H1 (cell line): ENCODE measurements around the gene GALNT9. TPM values are rescaled to one million over a fixed set of nuclear protein-coding genes. Genes with fewer than 3 reads are reported as not detected.

Experiments
- CTCF ChIA-PET: fragments of 300-600 bp; sonication (Branson Sonifier 250); formaldehyde crosslinking; loops from one replicate; lab custom pipeline; 2021; ENCODE audit not compliant: partially characterized antibody; lab: Charles Lee
- POLR2A ChIA-PET: fragments of 300-600 bp; sonication (Branson Sonifier 250); formaldehyde crosslinking; loops from one replicate; lab custom pipeline; 2021; ENCODE audit warnings: inconsistent platforms; ENCODE audit not compliant: partially characterized antibody; lab: Charles Lee
- DNase-seq, 2 experiments: peaks; one replicate each; pipeline versions ENCODE4 v3.0.0 to v3.0.0-alpha.2; 2010 to 2022; ENCODE audit warnings: low spot score in 2 of 2, low read depth in 1 of 2, mixed read lengths in 1 of 2
- FAIRE-seq: peaks from 2 replicates; lab custom pipeline; 2011; peaks lifted over from hg19 to GRCh38; lab: Jason Lieb, UNC
- H2AFZ ChIP-seq: 2 replicates; pipeline ENCODE4 v1.8.1; 2012; ENCODE audit warnings: low read length, inconsistent platforms
- H2AK5ac ChIP-seq: 2 replicates; pipeline ENCODE4 v1.6.1; 2013; ENCODE audit warnings: low read depth, low read length
- H2BK120ac ChIP-seq: replicated peaks from 2 replicates; pipeline ENCODE3; 2013; ENCODE audit warnings: low read depth, low read length, inconsistent platforms
- H2BK12ac ChIP-seq: 2 replicates; pipeline ENCODE4 v1.6.1; 2013; ENCODE audit warnings: low read depth, low read length
- H2BK15ac ChIP-seq: 2 replicates; pipeline ENCODE4 v1.6.1; 2013; ENCODE audit warnings: low read length
- H2BK20ac ChIP-seq: 2 replicates; pipeline ENCODE4 v1.6.1; 2013; ENCODE audit warnings: low read length
- H2BK5ac ChIP-seq: 2 replicates; pipeline ENCODE4 v1.6.1; 2013; ENCODE audit warnings: low read depth, low read length
- H3K14ac ChIP-seq: 2 replicates; pipeline ENCODE4 v1.6.1; 2013; ENCODE audit warnings: inconsistent platforms; ENCODE audit not compliant: insufficient read length
- H3K18ac ChIP-seq: 2 replicates; pipeline ENCODE4 v1.6.1; 2013; ENCODE audit warnings: low read length; ENCODE audit errors: extremely low read depth
- H3K23ac ChIP-seq: 2 replicates; pipeline ENCODE4 v1.6.1; 2013; ENCODE audit warnings: inconsistent platforms; ENCODE audit not compliant: insufficient read length
- H3K23me2 ChIP-seq: 2 replicates; pipeline ENCODE4 v1.6.1; 2013; ENCODE audit warnings: low read depth, low read length
- H3K27ac ChIP-seq: 2 replicates; pipeline ENCODE4 v1.6.1; 2011; ENCODE audit warnings: low read depth, low read length, inconsistent platforms
- H3K27me3 ChIP-seq, 4 experiments: replicated peaks in 1 of 4; 1 replicate in 1 of 4; 2 replicates in 3 of 4; pipeline versions ENCODE4 v1.6.1 to v1.8.1; 2011 to 2013; ENCODE audit warnings: low read length in 3 of 4, mild to moderate bottlenecking in 3 of 4, inconsistent platforms in 2 of 4, mixed read lengths in 2 of 4, moderate library complexity in 1 of 4; ENCODE audit not compliant: control insufficient read depth in 3 of 4, insufficient read depth in 3 of 4; ENCODE audit errors: extremely low read depth in 1 of 4
- H3K36me3 ChIP-seq, 4 experiments: 2 replicates each; pipeline versions ENCODE4 v1.6.1 to v1.8.1; 2011 to 2013; ENCODE audit warnings: mild to moderate bottlenecking in 4 of 4, low read length in 3 of 4, moderate library complexity in 2 of 4, control low read depth in 1 of 4, inconsistent platforms in 1 of 4; ENCODE audit not compliant: insufficient read depth in 4 of 4, control insufficient read depth in 2 of 4
- H3K4ac ChIP-seq: replicated peaks from 2 replicates; pipeline ENCODE3; 2013; ENCODE audit warnings: low read length, low read depth, mixed read lengths, inconsistent platforms; ENCODE audit not compliant: insufficient read length
- H3K4me1 ChIP-seq, 4 experiments: replicated peaks in 1 of 4; 1 replicate in 1 of 4; 2 replicates in 3 of 4; pipeline versions ENCODE4 v1.6.1 to v1.8.1; 2011 to 2013; ENCODE audit warnings: low read length in 3 of 4, inconsistent platforms in 2 of 4, mixed read lengths in 1 of 4; ENCODE audit not compliant: insufficient read depth in 4 of 4, control insufficient read depth in 3 of 4
- H3K4me2 ChIP-seq, 2 experiments: 2 replicates each; pipeline versions ENCODE4 v1.6.1 to v1.8.1; 2011 to 2013; ENCODE audit warnings: low read depth in 2 of 2, low read length in 2 of 2, control low read depth in 1 of 2, inconsistent platforms in 1 of 2, mild to moderate bottlenecking in 1 of 2; ENCODE audit not compliant: insufficient read depth in 1 of 2
- H3K4me3 ChIP-seq, 4 experiments: fragments of 200-600, 300-600 bp in 1 of 4; sonication (generic), shearing (Covaris generic), sonication (Bioruptor Twin) in 1 of 4; 2 replicates each; pipeline versions ENCODE4 v1.5.1 to v1.8.1; 2011 to 2016; ENCODE audit warnings: low read length in 4 of 4, low read depth in 3 of 4, control low read depth in 2 of 4, inconsistent platforms in 2 of 4, mild to moderate bottlenecking in 2 of 4, mixed read lengths in 1 of 4, moderate library complexity in 1 of 4; ENCODE audit not compliant: insufficient read depth in 2 of 4; ENCODE audit errors: extremely low read depth in 1 of 4
- H3K56ac ChIP-seq: replicated peaks from 2 replicates; pipeline ENCODE3; 2013; ENCODE audit warnings: low read depth, mild to moderate bottlenecking, mixed read lengths, low read length, inconsistent platforms; ENCODE audit not compliant: insufficient read length
- H3K79me1 ChIP-seq: 2 replicates; pipeline ENCODE4 v1.6.1; 2013; ENCODE audit warnings: low read depth, low read length, control low read depth
- H3K79me2 ChIP-seq, 2 experiments: 2 replicates each; pipeline versions ENCODE4 v1.6.1 to v1.8.1; 2012 to 2013; ENCODE audit warnings: low read length in 2 of 2, mild to moderate bottlenecking in 2 of 2, inconsistent platforms in 1 of 2; ENCODE audit not compliant: insufficient read depth in 2 of 2, control insufficient read depth in 1 of 2
- H3K9ac ChIP-seq, 4 experiments: replicated peaks in 1 of 4; 1 replicate in 1 of 4; 2 replicates in 3 of 4; pipeline versions ENCODE4 v1.6.1 to v1.8.1; 2011 to 2013; ENCODE audit warnings: low read depth in 3 of 4, low read length in 3 of 4, control low read depth in 2 of 4, mild to moderate bottlenecking in 2 of 4, moderate library complexity in 2 of 4, inconsistent platforms in 1 of 4; ENCODE audit errors: extremely low read depth in 1 of 4
- H3K9me3 ChIP-seq, 2 experiments: 2 replicates each; pipeline versions ENCODE4 v1.6.1 to v1.8.1; 2012 to 2013; ENCODE audit warnings: mild to moderate bottlenecking in 2 of 2, moderate library complexity in 2 of 2, control low read depth in 1 of 2, inconsistent platforms in 1 of 2, low read depth in 1 of 2, low read length in 1 of 2, mixed read lengths in 1 of 2; ENCODE audit not compliant: insufficient read depth in 2 of 2
- H4K20me1 ChIP-seq, 2 experiments: replicated peaks in 1 of 2; 2 replicates each; pipeline versions ENCODE3 to v1.8.1; 2011 to 2013; ENCODE audit warnings: inconsistent platforms in 2 of 2, low read length in 2 of 2, mild to moderate bottlenecking in 1 of 2; ENCODE audit not compliant: insufficient read depth in 2 of 2, control insufficient read depth in 1 of 2
- H4K5ac ChIP-seq: 2 replicates; pipeline ENCODE4 v1.6.1; 2013; ENCODE audit warnings: low read length, low read depth, mixed read lengths, inconsistent platforms; ENCODE audit not compliant: insufficient read length
- H4K8ac ChIP-seq: 2 replicates; pipeline ENCODE4 v1.8.0; 2013; ENCODE audit warnings: mild to moderate bottlenecking, moderate library complexity, low read length, inconsistent platforms; ENCODE audit not compliant: insufficient read depth; ENCODE audit errors: extremely low read depth
- H4K91ac ChIP-seq: replicated peaks from 2 replicates; pipeline ENCODE3; 2013; ENCODE audit warnings: low read length, mixed read lengths, inconsistent platforms; ENCODE audit not compliant: insufficient read length
- BACH1 ChIP-seq: IDR thresholded peaks from 2 replicates; pipeline ENCODE4 v1.6.1; 2012; ENCODE audit warnings: low read length, improper control_type of control experiment
- CBX5 ChIP-seq: fragments of 300-800, 300-1000 bp; sonication (generic); IDR thresholded peaks from 2 replicates; pipeline ENCODE4 v1.7.1; 2016; ENCODE audit warnings: antibody characterized with exemption, low read length, low read depth
- CHD2 ChIP-seq: IDR thresholded peaks from 2 replicates; pipeline ENCODE4 v1.6.1; 2012; ENCODE audit warnings: low read length, improper control_type of control experiment
- GTF2F1 ChIP-seq: IDR thresholded peaks from 2 replicates; pipeline ENCODE4 v1.6.1; 2012; ENCODE audit warnings: low read depth, low read length, improper control_type of control experiment, borderline replicate concordance
- JUND ChIP-seq: IDR thresholded peaks from 2 replicates; pipeline ENCODE4 v1.6.1; 2011; ENCODE audit warnings: mild to moderate bottlenecking, improper control_type of control experiment, low read length
- KDM1A ChIP-seq: fragments of 200-600, 300-600 bp; sonication (generic); IDR thresholded peaks from 2 replicates; pipeline ENCODE4 v1.7.1; 2016; ENCODE audit warnings: mild to moderate bottlenecking, low read length, borderline replicate concordance
- NRF1 ChIP-seq: IDR thresholded peaks from 2 replicates; pipeline ENCODE4 v1.6.1; 2011; ENCODE audit warnings: mild to moderate bottlenecking, low read depth, low read length, improper control_type of control experiment
- RXRA ChIP-seq: IDR thresholded peaks from 2 replicates; pipeline ENCODE4 v1.6.1; 2011; ENCODE audit warnings: low read depth, mild to moderate bottlenecking, low read length, moderate library complexity; ENCODE audit not compliant: insufficient read depth
- SAP30 ChIP-seq: fragments of 300-600 bp; sonication (generic); IDR thresholded peaks from 2 replicates; pipeline ENCODE4 v1.7.1; 2012; ENCODE audit warnings: low read length, moderate library complexity, mild to moderate bottlenecking, inconsistent platforms; ENCODE audit not compliant: insufficient read depth, insufficient replicate concordance
- SIRT6 ChIP-seq: IDR thresholded peaks from one replicate; pipeline ENCODE4 v1.7.1; 2012; ENCODE audit warnings: low read length, inconsistent platforms
- TBP ChIP-seq: IDR thresholded peaks from 2 replicates; pipeline ENCODE4 v1.6.1; 2011; ENCODE audit warnings: low read depth, low read length, improper control_type of control experiment
- WGBS, 2 experiments: shearing (Covaris generic) in 1 of 2; methylation state at CpG; one replicate each; pipeline versions ENCODE4 v1.1.6 to v1.1.7; 2013 to 2015; ENCODE audit warnings: low lambda C conversion rate in 2 of 2, mixed read lengths in 2 of 2, inconsistent platforms in 1 of 2, low coverage in 1 of 2, missing lambda C conversion rate in 1 of 2; ENCODE audit not compliant: insufficient replicate concordance in 2 of 2, insufficient coverage in 1 of 2, insufficient read length in 1 of 2; ENCODE audit errors: extremely low coverage in 1 of 2, missing lambda C conversion rate in 1 of 2; 5-methylcytosine and 5-hydroxymethylcytosine counted together
- polyA plus RNA-seq, 7 experiments: library from polyadenylated mRNA; depleted of rRNA in 3 of 7; stranded (reverse) in 5 of 7; unstranded in 2 of 7; fragments of >200 nt in 5 of 7; fragments of 200-250 nt in 2 of 7; gene quantifications; 1 replicate in 5 of 7; 2 replicates in 1 of 7; 4 replicates in 1 of 7; pipeline versions ENCODE4 v1.2.1 to v1.2.3, GENCODE V29; 2011 to 2013; ENCODE audit warnings: missing spikeins in 2 of 7, mixed read lengths in 2 of 7
- total RNA-seq: library from RNA; stranded (reverse); fragmentation: NEBNext Ultra II Directional; extraction: Animal tissue kit (Norgen Biotek cat#: 25700); gene quantifications from 2 replicates; pipeline ENCODE4 v1.2.1, GENCODE V29; 2021

GALNT9 gene
- total and polyA plus RNA-seq, 2 of the 8 experiments (the other 6 are each of a cell fraction or from before 2014, with no cell fraction given): 2.0 to 3.6 TPM

- no peak overlapping the region for H3K4me2 ChIP-seq
- H3K27ac ChIP-seq: no peak overlapping the region
- no peak overlapping the region for H2BK20ac ChIP-seq
- H2BK120ac ChIP-seq: no peak overlapping the region
- H3K18ac ChIP-seq: no peak overlapping the region
- H3K4me1 ChIP-seq: peaks cover 0 to 15% (median 4%) of the 10 kb centered on the region in 4 experiments; a peak in 5 of 7 replicates
- peaks cover 0 to 3% of the 10 kb centered on the region in 2 experiments; a peak in 1 of 4 replicates for H3K9me3 ChIP-seq
- FAIRE-seq (no peak), DNase-seq (no peak)
- no peak overlapping the region for H3K23ac ChIP-seq
- POLR2A ChIA-PET: interaction anchor here (0.8 to 0.9 kb wide), 3 partner anchors 8 to 88 kb away, joined by 3 to 5 read pairs (median 3); no protein-coding TSS in a partner anchor
- H2BK12ac ChIP-seq: no peak overlapping the region
- 93% methylated on average over 19 of the region's 19 CpGs; no CpG with 5 or more reads in 1 of the 2 experiments for WGBS, 2 experiments
- no peak overlapping the region for H3K4ac ChIP-seq
- H2BK5ac ChIP-seq: no peak overlapping the region
- no peak overlapping the region for H3K4me3 ChIP-seq
- H3K36me3 ChIP-seq: peaks cover 2 to 27% (median 7%) of the 10 kb centered on the region in 4 experiments; a peak in 7 of 8 replicates
- peaks cover 30% of the 10 kb centered on the region for H3K79me1 ChIP-seq
- no peak overlapping the region for H2AK5ac ChIP-seq
- H3K9ac ChIP-seq: no peak overlapping the region
- H2BK15ac ChIP-seq: no peak overlapping the region
- H4K8ac ChIP-seq: no peak overlapping the region
- H3K14ac ChIP-seq: no peak overlapping the region
- no peaks in the 10 kb centered on the region for H3K27me3 ChIP-seq
- H3K56ac ChIP-seq: no peak overlapping the region
- H2AFZ ChIP-seq: no peak overlapping the region
- peaks cover 4 to 42% of the 10 kb centered on the region in 2 experiments; a peak in 3 of 4 replicates for H3K79me2 ChIP-seq
- H3K23me2 ChIP-seq: peaks cover 13% of the 10 kb centered on the region; the same call in 1 of the 2 replicates
- no peak overlapping the region for H4K5ac ChIP-seq
- CTCF ChIA-PET: interaction anchor here (0.8 kb wide), 1 partner anchor 282 kb away, joined by 3 read pairs; no protein-coding TSS in a partner anchor
- H4K20me1 ChIP-seq: peaks cover 11 to 18% of the 10 kb centered on the region in 2 experiments
- no peak overlapping the region for H4K91ac ChIP-seq
- TF ChIP-seq CHD2: no peak
- TF ChIP-seq RXRA: no peak
- no peak for TF ChIP-seq TBP
- no peak for TF ChIP-seq JUND
- TF ChIP-seq BACH1: no peak
- no peak for TF ChIP-seq SIRT6
- no peak for TF ChIP-seq GTF2F1
- TF ChIP-seq NRF1: no peak
- no peak for TF ChIP-seq CBX5
- no peak for TF ChIP-seq KDM1A
- TF ChIP-seq SAP30: no peak
Observed at GRCh38 chr12:132146772-132147422, 182.5 kb downstream of the GALNT9 start.
